OCI-M2 (cell line): ENCODE data around the gene PPP1R11.
"Not testable (repeated sequence)": the region's sequence is repeated elsewhere in the genome, so short reads cannot be mapped to it uniquely, and the experiment has no call there.

Source experiments
- DNase-seq: peaks from one replicate; lab custom pipeline; 2025; ENCODE audit not compliant: unreplicated experiment; lab: John Stamatoyannopoulos, UW

The PPP1R11 gene

GRCh38 chr6:30093951-30094661, 27.1 kb downstream of the PPP1R11 start:
- DNase-seq = no peak

DNA sequence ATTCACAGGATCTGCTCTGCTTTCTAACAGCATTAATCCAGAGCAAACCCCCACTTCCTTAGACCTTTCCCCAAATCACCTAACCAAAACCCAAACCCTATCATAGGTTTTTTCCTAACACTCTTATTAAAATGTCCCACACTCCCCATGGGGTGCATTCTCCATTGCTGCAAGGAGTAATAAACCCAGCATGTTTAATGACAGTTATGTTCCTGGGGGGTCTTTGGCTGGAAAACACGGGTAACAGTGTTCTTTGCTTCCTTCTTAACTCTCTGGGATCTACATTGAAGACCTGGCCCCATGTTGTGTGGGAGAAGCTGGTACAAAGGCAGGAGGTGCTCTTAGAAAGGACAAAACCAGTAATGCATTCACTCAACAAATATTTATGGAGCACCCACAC, 29.8 kb downstream of the PPP1R11 start:
- DNase-seq = no peak

GRCh38 chr6:30097902-30098768, 31.1 kb downstream of the PPP1R11 start:
- no peak for DNase-seq

GRCh38 chr6:30100154-30100553, 33.2 kb downstream of the PPP1R11 start:
- DNase-seq = no peak

- no peak for DNase-seq
Measured at GRCh38 chr6:30100585-30101443, 33.8 kb downstream of the PPP1R11 start.

DNA sequence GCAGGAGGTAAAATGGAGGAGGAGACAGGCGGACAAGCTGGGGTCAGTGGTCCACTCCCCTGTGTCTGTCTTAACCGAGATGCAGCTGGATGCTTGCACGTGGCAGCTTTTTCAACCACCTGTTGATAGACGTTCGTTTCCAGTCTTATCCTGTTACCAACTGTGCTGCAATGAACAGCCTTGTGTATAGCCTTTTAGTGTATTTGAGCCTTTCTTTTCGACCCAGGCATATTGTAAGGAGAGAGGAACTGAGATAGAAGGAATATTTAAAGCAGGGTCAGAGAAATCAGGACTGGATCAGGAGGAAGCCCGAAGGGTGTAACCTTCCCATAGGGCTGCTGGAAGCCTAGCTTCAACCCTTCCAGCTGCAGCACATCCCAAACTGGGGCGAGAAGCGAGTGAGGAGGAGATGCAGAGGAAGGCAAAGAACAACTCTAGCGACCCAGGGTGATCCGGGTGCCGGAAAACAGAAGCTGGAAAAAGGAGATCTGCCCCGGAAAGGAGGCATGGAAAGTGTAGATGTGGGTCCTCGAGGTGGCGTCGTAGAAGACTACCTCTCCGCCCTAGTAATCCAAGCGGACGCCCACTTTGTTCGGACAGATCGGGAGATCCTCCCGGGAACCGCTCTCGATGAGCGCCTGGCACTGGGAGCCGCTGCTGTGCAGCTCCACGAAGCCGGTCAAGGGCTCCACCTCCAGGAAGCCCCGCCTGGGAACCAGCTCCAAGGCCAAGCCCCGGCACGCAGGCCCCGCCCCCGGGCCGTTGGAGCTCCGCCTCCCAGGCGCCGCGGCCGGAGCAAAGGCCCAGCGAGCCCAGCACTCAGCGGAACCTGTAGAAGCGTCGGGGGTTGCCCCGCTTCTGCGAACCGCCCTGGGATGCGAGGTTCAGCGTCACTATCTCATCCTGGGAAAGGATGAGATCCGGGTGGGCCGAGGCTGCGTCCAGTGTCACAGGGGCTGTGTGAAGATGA, 34.7 kb downstream of the PPP1R11 start:
- peak; percentile 63 for DNase-seq

- no peak for DNase-seq
Measured at GRCh38 chr6:30102414-30102969, 35.5 kb downstream of the PPP1R11 start.

- DNase-seq = peak; percentile 83
Measured at GRCh38 chr6:30102970-30103871, 36.2 kb downstream of the PPP1R11 start.

GRCh38 chr6:30103872-30104179, 36.8 kb downstream of the PPP1R11 start:
- DNase-seq = no peak

- no peak for DNase-seq
Measured at GRCh38 chr6:30104661-30105060, 37.7 kb downstream of the PPP1R11 start.

DNA sequence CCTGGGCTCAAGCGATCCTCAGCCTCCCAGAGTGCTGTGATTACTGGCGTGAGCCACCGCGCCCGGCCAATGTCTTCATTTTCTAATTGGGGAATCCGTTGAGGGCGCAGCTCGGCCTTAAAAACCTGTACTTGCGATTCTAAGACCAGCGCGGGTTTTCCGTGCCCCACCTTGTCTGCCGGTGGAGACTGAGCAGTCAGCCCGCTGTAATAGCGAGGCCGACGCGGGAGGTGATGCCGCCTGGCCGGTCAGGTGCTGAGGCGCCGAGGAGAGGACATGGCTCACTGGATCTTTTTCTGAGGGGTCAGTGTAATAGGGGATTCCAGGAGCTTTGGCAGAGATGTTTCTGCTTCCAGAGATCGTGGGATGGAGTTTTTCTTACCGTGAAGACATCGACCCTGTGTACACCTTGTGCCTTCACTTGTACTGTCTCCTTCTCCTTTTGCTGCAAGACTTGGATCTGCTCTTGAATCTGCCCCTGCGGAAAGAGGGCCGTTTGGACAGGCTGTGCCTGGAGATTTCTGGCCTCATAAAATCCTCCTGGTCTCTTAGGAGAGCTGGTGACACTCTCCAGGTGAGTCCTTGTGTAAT, 44.4 kb downstream of the PPP1R11 start:
- DNase-seq = no peak

- DNase-seq = no peak
Measured at GRCh38 chr6:30112402-30112994, 45.5 kb downstream of the PPP1R11 start.

DNA sequence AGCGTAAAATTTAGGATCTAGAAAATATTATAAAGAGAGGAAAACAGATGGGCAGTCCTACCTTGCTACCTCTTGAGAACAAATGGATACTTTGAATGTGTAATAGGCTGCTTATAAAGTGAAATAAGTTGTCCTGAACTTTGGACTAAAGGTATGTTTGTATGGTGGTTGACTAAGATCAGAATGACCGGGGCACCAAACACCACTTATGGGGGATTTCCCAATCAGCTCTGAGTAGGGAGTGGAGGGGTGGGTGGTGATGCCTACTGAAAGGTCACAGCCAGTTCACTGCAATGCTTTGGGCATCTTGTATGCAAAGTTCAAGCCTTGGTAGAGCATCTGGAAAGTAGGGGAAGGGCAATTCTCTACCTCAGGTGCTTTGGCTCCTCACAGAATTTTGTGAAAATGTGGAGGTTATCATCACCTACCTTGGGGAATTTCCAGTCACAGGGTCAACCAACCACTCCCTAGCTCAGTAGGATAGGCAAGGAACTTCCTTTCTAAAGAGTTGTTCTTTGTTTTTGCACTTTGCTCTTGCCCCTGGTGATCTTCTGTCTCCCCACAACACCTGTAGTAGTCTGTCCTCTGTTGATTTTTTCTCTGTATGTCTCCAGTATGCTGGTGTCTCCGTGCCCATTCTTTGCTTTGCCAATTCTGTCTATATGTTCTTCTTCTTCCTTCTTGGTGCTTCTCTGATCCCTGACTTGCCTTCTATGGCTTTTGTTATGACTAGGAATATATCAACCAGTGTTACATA, 46.2 kb downstream of the PPP1R11 start, which contains the start of gene TRIM31:
TRIM31 (minus strand) TSS at position 88 of the 757 bp plus-strand sequence. CDS start 285 bp downstream, outside the sequence.
- DNase-seq = no peak

DNA sequence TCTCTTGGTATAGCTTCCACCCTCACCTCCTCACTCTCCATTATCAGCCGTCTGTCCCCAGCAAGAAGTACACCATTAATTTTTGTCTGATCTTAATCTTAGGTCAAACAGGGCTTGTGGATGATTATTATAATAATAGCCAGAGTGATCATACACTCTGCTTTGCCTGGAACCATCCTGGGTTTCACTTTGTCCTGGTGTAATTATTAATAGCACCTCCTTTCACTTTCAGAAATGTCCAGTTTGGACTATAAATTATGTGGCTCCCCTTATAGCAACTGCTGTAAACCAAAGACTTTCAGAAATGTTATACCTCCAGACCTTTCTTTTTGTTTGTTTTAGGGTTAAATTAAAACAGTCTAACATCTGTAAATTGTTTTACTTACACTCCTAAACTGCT, 46.8 kb downstream of the PPP1R11 start:
- no peak for DNase-seq

DNA sequence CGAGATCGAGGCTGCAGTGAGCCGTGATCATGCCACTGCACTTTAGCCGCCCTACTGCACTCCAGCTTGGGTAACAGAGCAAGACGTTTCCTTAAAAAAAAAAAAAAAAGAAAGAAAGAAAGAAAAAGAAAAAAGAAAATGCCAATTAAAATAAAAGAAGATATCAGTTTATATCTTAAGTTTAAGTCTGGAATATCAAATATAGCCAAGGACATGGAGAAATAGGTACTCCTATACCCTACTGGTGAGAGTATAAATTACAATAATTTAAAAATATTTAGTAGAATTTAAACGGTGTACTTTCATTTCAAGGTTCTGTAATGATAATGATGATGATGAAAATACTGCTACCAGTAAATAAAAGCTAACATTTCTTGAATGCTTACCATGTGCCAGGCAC, 49.7 kb downstream of the PPP1R11 start:
- no peak for DNase-seq

DNA sequence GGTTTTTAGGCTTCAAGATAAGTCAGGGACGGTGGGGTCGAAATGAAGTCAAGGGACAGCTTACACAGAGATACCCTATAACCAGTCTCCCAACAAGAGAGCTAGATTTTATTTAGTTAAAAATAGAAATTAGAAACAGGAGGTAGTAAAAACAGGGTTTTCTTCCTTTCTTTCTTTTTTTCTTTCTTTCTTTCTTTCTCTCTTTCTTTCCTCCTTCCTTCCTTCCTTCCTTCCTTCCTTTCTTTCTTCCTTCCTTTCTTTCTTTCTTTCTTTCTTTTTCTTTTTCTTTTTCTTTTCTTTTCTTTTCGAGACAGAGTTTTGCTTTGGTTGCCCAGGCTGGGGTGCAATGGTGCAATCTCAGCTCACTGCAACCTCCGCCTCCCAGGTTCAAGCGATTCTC, 51.7 kb downstream of the PPP1R11 start:
- not testable (repeated sequence) for DNase-seq
